ENCODE results near the gene GEN1.

DNA sequence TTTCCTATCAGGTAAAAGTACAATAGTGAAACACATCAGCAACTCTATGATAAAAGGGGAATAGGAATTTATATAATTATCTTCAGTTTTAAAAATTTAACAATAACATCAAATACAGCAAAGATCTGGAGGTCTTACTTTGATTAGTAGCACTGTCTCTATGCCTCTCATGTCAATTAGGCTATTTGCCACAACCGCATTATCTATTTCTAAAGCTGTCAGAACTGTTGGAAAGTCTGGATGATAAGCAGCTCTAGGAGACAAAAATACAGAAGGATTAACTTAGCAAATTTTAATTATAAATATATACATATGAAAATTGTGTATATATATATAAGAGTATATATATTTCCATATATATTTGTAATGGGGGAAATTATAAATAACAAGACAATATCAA lies 45.4 kb upstream of the GEN1 start:
- TF ChIP-seq, protein P1, sequence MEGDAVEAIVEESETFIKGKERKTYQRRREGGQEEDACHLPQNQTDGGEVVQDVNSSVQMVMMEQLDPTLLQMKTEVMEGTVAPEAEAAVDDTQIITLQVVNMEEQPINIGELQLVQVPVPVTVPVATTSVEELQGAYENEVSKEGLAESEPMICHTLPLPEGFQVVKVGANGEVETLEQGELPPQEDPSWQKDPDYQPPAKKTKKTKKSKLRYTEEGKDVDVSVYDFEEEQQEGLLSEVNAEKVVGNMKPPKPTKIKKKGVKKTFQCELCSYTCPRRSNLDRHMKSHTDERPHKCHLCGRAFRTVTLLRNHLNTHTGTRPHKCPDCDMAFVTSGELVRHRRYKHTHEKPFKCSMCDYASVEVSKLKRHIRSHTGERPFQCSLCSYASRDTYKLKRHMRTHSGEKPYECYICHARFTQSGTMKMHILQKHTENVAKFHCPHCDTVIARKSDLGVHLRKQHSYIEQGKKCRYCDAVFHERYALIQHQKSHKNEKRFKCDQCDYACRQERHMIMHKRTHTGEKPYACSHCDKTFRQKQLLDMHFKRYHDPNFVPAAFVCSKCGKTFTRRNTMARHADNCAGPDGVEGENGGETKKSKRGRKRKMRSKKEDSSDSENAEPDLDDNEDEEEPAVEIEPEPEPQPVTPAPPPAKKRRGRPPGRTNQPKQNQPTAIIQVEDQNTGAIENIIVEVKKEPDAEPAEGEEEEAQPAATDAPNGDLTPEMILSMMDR (IDR thresholded peaks at IDR 0.05) = no peak
- TF ChIP-seq POLR2A (IDR thresholded peaks at IDR 0.05) = no peak
- no peak for TF ChIP-seq EP300 (IDR thresholded peaks at IDR 0.05)
- no peak for TF ChIP-seq POLR2AphosphoS5 (IDR thresholded peaks at IDR 0.05)
